GM21360 (cell line): Measurements from ENCODE around the gene FXYD2.

Experiments
- ATAC-seq: cut with Tn5 transposase; IDR thresholded peaks from one replicate; pipeline ENCODE4 v1.9.1; 2021; ENCODE audit warnings: mild to moderate bottlenecking, moderate library complexity; ENCODE audit not compliant: unreplicated experiment

Gene FXYD2

GRCh38 chr11:117770061-117770460 is 54.5 kb downstream of the FXYD2 start:
- no peak for ATAC-seq
